Measurements from ENCODE around the gene SLC50A1. TPM values are rescaled to one million over a fixed set of nuclear protein-coding genes. Genes with fewer than 3 reads are reported as not detected.
A peak's percentile ranks its signal among the peaks of the same experiment; 100 is the strongest.
"Not testable (repeated sequence)": the region's sequence is repeated elsewhere in the genome, so short reads cannot be mapped to it uniquely, and the experiment has no call there.

The SLC50A1 gene
- total RNA-seq, 2 donors from 2014 or later, result 102 to 130 TPM

DNA sequence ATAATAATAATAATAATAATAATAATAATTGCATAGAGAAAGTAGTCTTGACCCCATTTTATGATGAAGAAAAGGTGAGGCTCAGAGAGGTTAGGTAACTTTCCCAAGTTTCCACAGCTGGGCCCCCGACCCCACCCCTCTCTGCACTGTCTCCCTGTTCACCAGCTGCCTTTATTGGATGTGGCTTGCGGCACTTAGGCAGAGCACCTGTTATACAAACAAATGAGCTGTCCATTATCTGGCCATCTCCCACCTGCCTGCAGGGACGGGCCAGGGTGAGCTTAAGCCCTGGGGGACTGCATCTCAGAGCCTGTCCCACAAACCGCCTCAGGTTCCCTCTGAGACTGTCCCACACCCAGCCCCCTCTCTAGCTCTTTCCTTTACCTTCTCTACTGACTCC is 18.0 kb upstream of the SLC50A1 start:
- intact Hi-C loops (cut with DNase I), result no loop called here
- no peak overlapping the region for H3K27ac ChIP-seq
- no peaks in the 10 kb centered on the region for H3K27me3 ChIP-seq
- no peak overlapping the region for H3K4me3 ChIP-seq
- no peak overlapping the region for H3K9ac ChIP-seq (ENCODE audit: low read depth in 2 of 2, low read length in 2 of 2)
- no peak for DNase-seq
- no peaks in the 10 kb centered on the region for H3K36me3 ChIP-seq
- TF ChIP-seq, protein P1, sequence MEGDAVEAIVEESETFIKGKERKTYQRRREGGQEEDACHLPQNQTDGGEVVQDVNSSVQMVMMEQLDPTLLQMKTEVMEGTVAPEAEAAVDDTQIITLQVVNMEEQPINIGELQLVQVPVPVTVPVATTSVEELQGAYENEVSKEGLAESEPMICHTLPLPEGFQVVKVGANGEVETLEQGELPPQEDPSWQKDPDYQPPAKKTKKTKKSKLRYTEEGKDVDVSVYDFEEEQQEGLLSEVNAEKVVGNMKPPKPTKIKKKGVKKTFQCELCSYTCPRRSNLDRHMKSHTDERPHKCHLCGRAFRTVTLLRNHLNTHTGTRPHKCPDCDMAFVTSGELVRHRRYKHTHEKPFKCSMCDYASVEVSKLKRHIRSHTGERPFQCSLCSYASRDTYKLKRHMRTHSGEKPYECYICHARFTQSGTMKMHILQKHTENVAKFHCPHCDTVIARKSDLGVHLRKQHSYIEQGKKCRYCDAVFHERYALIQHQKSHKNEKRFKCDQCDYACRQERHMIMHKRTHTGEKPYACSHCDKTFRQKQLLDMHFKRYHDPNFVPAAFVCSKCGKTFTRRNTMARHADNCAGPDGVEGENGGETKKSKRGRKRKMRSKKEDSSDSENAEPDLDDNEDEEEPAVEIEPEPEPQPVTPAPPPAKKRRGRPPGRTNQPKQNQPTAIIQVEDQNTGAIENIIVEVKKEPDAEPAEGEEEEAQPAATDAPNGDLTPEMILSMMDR (IDR thresholded peaks at IDR 0.05), result no peak
- no peaks in the 10 kb centered on the region for H3K9me3 ChIP-seq
- H3K4me1 ChIP-seq, result no peaks in the 10 kb centered on the region

DNA sequence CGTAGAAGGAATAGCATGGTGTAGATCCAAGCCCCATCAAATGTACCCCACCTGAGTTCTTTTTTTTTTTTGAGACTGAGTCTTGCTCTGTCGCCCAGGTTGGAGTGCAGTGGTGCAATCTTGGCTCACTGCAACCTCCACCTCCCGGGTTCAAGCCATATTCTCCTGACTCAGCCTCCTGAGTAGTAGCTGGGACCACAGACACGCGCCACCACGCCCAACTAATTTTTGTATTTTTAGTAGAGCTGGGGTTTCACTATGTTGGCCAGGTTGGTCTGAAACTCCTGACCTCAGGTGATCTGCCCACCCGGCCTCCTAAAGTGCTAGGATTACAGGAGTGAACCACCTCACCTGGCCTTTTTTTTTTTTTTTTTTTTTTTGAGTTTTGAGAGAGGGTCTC is 17.6 kb upstream of the SLC50A1 start:
- H3K27me3 ChIP-seq; H3K9ac ChIP-seq (ENCODE audit: low read depth in 2 of 2, low read length in 2 of 2); DNase-seq; H3K4me1 ChIP-seq; intact Hi-C loops (cut with DNase I); H3K36me3 ChIP-seq; H3K9me3 ChIP-seq; H3K4me3 ChIP-seq: not testable (repeated sequence)
- peak overlapping the region; percentile 43 for H3K27ac ChIP-seq

DNA sequence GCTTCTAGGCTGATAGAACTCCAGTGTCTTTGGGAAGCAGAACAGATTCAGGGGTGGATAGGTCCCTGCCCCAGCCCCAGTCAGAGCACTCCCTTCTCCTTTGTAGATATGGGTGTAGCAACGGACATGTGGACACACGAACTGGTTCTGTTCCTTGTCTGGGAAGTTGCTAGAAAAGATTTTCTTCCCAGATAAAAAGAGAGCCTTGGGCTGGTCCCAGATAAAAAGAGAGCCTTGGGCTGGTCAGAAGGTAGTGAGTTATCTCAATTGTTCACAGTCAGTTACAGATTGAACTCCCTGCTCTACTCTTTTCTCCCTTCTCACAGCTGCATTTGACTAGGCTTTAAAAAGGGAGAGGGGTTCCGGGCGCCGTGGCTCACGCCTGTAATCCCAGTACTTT is 15.4 kb upstream of the SLC50A1 start:
- peak overlapping the region in 1 of 2 donors; percentile 54 for H3K9ac ChIP-seq (ENCODE audit: low read depth in 2 of 2, low read length in 2 of 2)
- no peaks in the 10 kb centered on the region for H3K36me3 ChIP-seq
- peaks cover 8% of the 10 kb centered on the region for H3K4me1 ChIP-seq
- TF ChIP-seq, protein P1 (IDR thresholded peaks at IDR 0.05), result no peak
- intact Hi-C loops (cut with DNase I), result no loop called here
- H3K4me3 ChIP-seq, result no peak overlapping the region
- H3K27ac ChIP-seq, result no peak overlapping the region
- H3K9me3 ChIP-seq, result no peaks in the 10 kb centered on the region
- no peaks in the 10 kb centered on the region for H3K27me3 ChIP-seq
- DNase-seq, result no peak

DNA sequence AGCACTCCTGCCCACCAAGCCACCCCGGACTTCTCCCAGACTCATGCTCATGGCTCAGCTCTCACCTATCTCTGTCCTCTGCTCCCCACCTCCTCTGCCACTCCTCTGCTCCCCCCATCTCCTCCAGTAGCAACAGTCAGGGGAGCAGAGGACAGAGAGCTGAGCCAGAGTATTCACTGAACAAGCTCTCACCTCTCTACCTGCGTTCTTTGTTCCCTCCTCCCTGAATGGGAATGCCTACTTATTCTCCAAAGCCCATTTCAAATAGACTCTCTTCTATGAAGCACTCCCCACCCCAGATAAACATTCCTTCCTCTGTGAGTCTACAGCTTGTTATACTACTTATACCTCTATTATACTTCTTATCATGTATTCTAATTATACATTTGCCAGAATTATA is 14.4 kb upstream of the SLC50A1 start:
- intact Hi-C loops (cut with DNase I), result no loop called here
- Histone ChIP-seq H3K4me3 (no peak overlapping the region), H3K27me3 (no peaks in the 10 kb centered on the region), H3K4me1 (peaks cover 11% of the 10 kb centered on the region), H3K9me3 (no peaks in the 10 kb centered on the region), H3K36me3 (no peaks in the 10 kb centered on the region), H3K27ac (no peak overlapping the region), H3K9ac (ENCODE audit: low read depth in 2 of 2, low read length in 2 of 2) (peak overlapping the region in 1 of 2 donors; percentile 28)
- no peak for DNase-seq
- TF ChIP-seq, protein P1 (IDR thresholded peaks at IDR 0.05), result no peak

DNA sequence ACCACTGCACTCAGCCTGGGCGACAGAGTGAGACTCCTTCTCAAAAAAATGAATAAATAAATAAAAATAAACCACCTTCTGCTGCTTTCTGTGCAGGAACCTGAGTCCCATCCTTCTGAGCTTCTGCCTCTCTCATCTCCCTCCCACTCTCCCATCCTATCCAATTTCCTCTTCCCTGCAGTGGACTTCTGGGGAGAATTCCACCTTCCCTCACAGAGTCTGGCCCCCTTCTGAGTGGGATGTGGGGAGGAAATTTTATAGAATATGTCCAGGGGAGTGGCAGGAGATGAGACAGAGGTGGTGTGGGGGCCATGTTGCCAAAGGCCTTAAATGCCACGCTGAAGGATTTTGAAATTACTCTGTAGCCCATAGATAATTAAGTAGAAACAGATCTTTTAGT is 13.3 kb upstream of the SLC50A1 start:
- Histone ChIP-seq H3K9me3 (no peaks in the 10 kb centered on the region), H3K27me3 (peaks cover under 1% of the 10 kb centered on the region), H3K9ac (ENCODE audit: low read depth in 2 of 2, low read length in 2 of 2) (peak overlapping the region in 1 of 2 donors; percentile 4), H3K27ac (no peak overlapping the region), H3K4me1 (peaks cover 11% of the 10 kb centered on the region), H3K36me3 (no peaks in the 10 kb centered on the region), H3K4me3 (no peak overlapping the region)
- intact Hi-C loops (cut with DNase I), result no loop called here
- no peak for DNase-seq
- TF ChIP-seq, protein P1 (IDR thresholded peaks at IDR 0.05), result no peak

DNA sequence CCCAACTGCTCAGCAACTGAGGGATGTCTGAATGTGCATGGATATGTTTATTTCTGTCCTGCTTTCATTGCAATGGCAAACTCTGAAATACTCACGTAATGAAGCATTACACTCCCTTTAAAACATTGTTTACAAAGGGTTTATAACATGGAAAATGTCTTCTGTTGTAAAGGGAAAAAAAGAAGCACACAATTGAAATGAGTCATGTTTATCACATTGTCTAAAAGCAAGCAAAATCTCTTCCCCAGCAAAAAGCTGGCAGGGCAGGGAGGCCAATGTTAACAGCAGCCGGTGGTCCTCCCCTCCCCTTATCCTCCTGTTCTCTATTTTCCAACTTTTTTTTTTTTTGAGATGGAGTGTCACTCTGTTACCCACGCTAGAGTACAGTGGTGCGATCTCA is 11.9 kb upstream of the SLC50A1 start:
- Histone ChIP-seq H3K27ac (peak overlapping the region; percentile 92), H3K36me3 (no peaks in the 10 kb centered on the region), H3K4me1 (peaks cover 14% of the 10 kb centered on the region), H3K4me3 (no peak overlapping the region), H3K9ac (ENCODE audit: low read depth in 2 of 2, low read length in 2 of 2) (peak overlapping the region in 1 of 2 donors; percentile 100), H3K27me3 (peaks cover 4% of the 10 kb centered on the region), H3K9me3 (no peaks in the 10 kb centered on the region)
- TF ChIP-seq, protein P1 (IDR thresholded peaks at IDR 0.05), result no peak
- DNase-seq, result no peak
- intact Hi-C loops (cut with DNase I), result no loop called here
